HL-60 (cell line): Measurements from ENCODE around the gene ZRANB3.

Experiments used
- DNase-seq, 2 experiments: peaks; one replicate each; pipeline ENCODE4 v3.0.0-alpha.2; 2010 to 2020; ENCODE audit warnings: low read depth in 1 of 2, low spot score in 1 of 2
- H3K27ac ChIP-seq: fragments of 250-450 bp; sonication (Bioruptor Pico); replicated peaks from 2 replicates; pipeline ENCODE4 v1.5.1; 2020; ENCODE audit warnings: mild to moderate bottlenecking, moderate library complexity
- H3K27me3 ChIP-seq: fragments of 250-450 bp; sonication (Bioruptor Pico); 2 replicates; pipeline ENCODE4 v1.5.1; 2021; ENCODE audit warnings: mild to moderate bottlenecking, moderate library complexity; ENCODE audit not compliant: insufficient read depth, poor library complexity, severe bottlenecking
- H3K4me3 ChIP-seq: replicated peaks from 2 replicates; pipeline ENCODE4 v1.5.1; 2011; ENCODE audit warnings: mild to moderate bottlenecking, control low read depth, low read length; ENCODE audit not compliant: insufficient read depth
- CTCF ChIP-seq: IDR thresholded peaks from one replicate; pipeline ENCODE4 v1.5.1; 2011; ENCODE audit warnings: low read length, control low read depth, inconsistent platforms; ENCODE audit not compliant: insufficient read depth
- GABPA ChIP-seq: IDR thresholded peaks from 2 replicates; pipeline ENCODE4 v1.6.1; 2012; ENCODE audit warnings: low read depth
- POLR2AphosphoS5 ChIP-seq: IDR thresholded peaks from 2 replicates; pipeline ENCODE4 v1.6.1; 2012; ENCODE audit warnings: low read depth
- REST ChIP-seq: IDR thresholded peaks from 2 replicates; pipeline ENCODE4 v1.6.1; 2012; ENCODE audit warnings: low read depth; ENCODE audit not compliant: insufficient replicate concordance
- SPI1 ChIP-seq: IDR thresholded peaks from 2 replicates; pipeline ENCODE4 v1.6.1; 2012; ENCODE audit warnings: low read depth, mild to moderate bottlenecking, borderline replicate concordance

The ZRANB3 gene

GRCh38 chr2:135142323-135142722, 388.7 kb downstream of the ZRANB3 start:
- DNase-seq = no peak
- TF ChIP-seq REST (no peak), CTCF (no peak), POLR2AphosphoS5 (no peak), GABPA (no peak), SPI1 (no peak)
- no peak overlapping the region for H3K4me3 ChIP-seq
- no peak overlapping the region for H3K27ac ChIP-seq
- H3K27me3 ChIP-seq = no peaks in the 10 kb centered on the region

- Histone ChIP-seq H3K4me3 (no peak overlapping the region), H3K27ac (no peak overlapping the region), H3K27me3 (no peaks in the 10 kb centered on the region)
- no peak for DNase-seq
- TF ChIP-seq GABPA (no peak), CTCF (no peak), REST (no peak), SPI1 (no peak), POLR2AphosphoS5 (no peak)
Observed at GRCh38 chr2:135140606-135141005, 390.4 kb downstream of the ZRANB3 start.

GRCh38 chr2:135132314-135132713, 398.7 kb downstream of the ZRANB3 start:
- no peak for DNase-seq
- Histone ChIP-seq H3K4me3 (no peak overlapping the region), H3K27me3 (no peaks in the 10 kb centered on the region), H3K27ac (no peak overlapping the region)
- TF ChIP-seq REST (no peak), POLR2AphosphoS5 (no peak), SPI1 (no peak), GABPA (no peak), CTCF (no peak)
